Endothelial cell of umbilical vein (primary cell): ENCODE results near the gene LRCH3. TPM values are rescaled to one million over a fixed set of nuclear protein-coding genes. Genes with fewer than 3 reads are reported as not detected.

Experiments
- BruUV-seq: library from RNA; stranded (reverse); fragments of 400-500 nt; replicated peaks from 2 replicates; lab custom pipeline; 2021; lab: Mats Ljungman, UMichigan
- CTCF ChIA-PET: fragments of 300-600, 350-600 bp; sonication (Branson Sonifier 250); formaldehyde crosslinking; loops from one replicate; lab custom pipeline; 2021; ENCODE audit warnings: antibody characterized with exemption, inconsistent platforms; lab: Charles Lee
- POLR2A ChIA-PET: fragments of 300-600, 350-600 bp; sonication (Branson Sonifier 250); formaldehyde crosslinking; loops from one replicate; lab custom pipeline; 2021; ENCODE audit warnings: antibody characterized with exemption, inconsistent platforms; lab: Charles Lee
- DNase-seq: peaks from one replicate; pipeline ENCODE4 v3.0.0-alpha.2; 2011; ENCODE audit warnings: low read depth, low spot score
- FAIRE-seq: peaks from 2 replicates; lab custom pipeline; 2011; peaks lifted over from hg19 to GRCh38; lab: Jason Lieb, UNC
- H2AFZ ChIP-seq: 2 replicates; pipeline ENCODE4 v1.6.0; 2012; ENCODE audit warnings: low read depth, low read length, control low read depth, inconsistent platforms
- H3K27ac ChIP-seq: 2 replicates; pipeline ENCODE4 v1.5.1; 2011; ENCODE audit warnings: low read depth, mild to moderate bottlenecking, control low read depth, low read length, moderate library complexity; ENCODE audit not compliant: insufficient read depth
- H3K27me3 ChIP-seq, 2 experiments: 2 replicates each; pipeline versions ENCODE4 v1.6.0 to v1.6.1; 2011; ENCODE audit warnings: low read length in 2 of 2, mixed read lengths in 1 of 2; ENCODE audit not compliant: control insufficient read depth in 2 of 2, insufficient read depth in 2 of 2
- H3K36me3 ChIP-seq, 2 experiments: 2 replicates in 1 of 2; 3 replicates in 1 of 2; pipeline ENCODE4 v1.5.1; 2011; ENCODE audit warnings: low read length in 2 of 2, mild to moderate bottlenecking in 1 of 2, moderate library complexity in 1 of 2; ENCODE audit not compliant: control insufficient read depth in 2 of 2, insufficient read depth in 2 of 2; ENCODE audit errors: extremely low read depth in 1 of 2
- H3K4me1 ChIP-seq: 3 replicates; pipeline ENCODE4 v1.5.1; 2011; ENCODE audit warnings: mild to moderate bottlenecking, low read length; ENCODE audit not compliant: control insufficient read depth, insufficient read depth; ENCODE audit errors: extremely low read depth
- H3K4me2 ChIP-seq: 2 replicates; pipeline ENCODE4 v1.6.1; 2011; ENCODE audit warnings: low read length, control low read depth, mixed read lengths; ENCODE audit not compliant: insufficient read depth
- H3K4me3 ChIP-seq, 3 experiments: fragments of 200-600 bp in 1 of 3; sonication (generic), shearing (Covaris generic) in 1 of 3; replicated peaks in 1 of 3; 2 replicates each; pipeline ENCODE4 v1.5.1; 2011 to 2016; ENCODE audit warnings: control low read depth in 3 of 3, low read length in 3 of 3, mild to moderate bottlenecking in 2 of 3, inconsistent platforms in 1 of 3, low read depth in 1 of 3, moderate library complexity in 1 of 3; ENCODE audit not compliant: insufficient read depth in 1 of 3
- H3K79me2 ChIP-seq: 2 replicates; pipeline ENCODE4 v1.6.0; 2012; ENCODE audit warnings: low read length, inconsistent platforms; ENCODE audit not compliant: control insufficient read depth, insufficient read depth
- H3K9ac ChIP-seq: replicated peaks from 2 replicates; pipeline ENCODE3; 2011; ENCODE audit warnings: low read length, control low read depth; ENCODE audit not compliant: insufficient read depth; ENCODE audit errors: extremely low read depth
- H3K9me1 ChIP-seq: replicated peaks from 3 replicates; pipeline ENCODE4 v1.6.0; 2011; ENCODE audit warnings: mild to moderate bottlenecking, low read length; ENCODE audit not compliant: control insufficient read depth, insufficient read depth; ENCODE audit errors: extremely low read depth
- H3K9me3 ChIP-seq: replicated peaks from 2 replicates; pipeline ENCODE4 v1.5.1; 2012; ENCODE audit warnings: low read length, inconsistent platforms; ENCODE audit not compliant: control insufficient read depth, insufficient read depth
- H4K20me1 ChIP-seq: replicated peaks from 2 replicates; pipeline ENCODE3; 2011; ENCODE audit warnings: mild to moderate bottlenecking, low read length; ENCODE audit not compliant: control insufficient read depth, insufficient read depth; ENCODE audit errors: extremely low read depth
- CTCF ChIP-seq, 2 donors: IDR thresholded peaks; 1 replicate in 1 of 2; 2 replicates in 1 of 2; pipeline ENCODE4 v1.5.1; 2011; ENCODE audit warnings: low read length in 2 of 2, mild to moderate bottlenecking in 2 of 2, moderate library complexity in 2 of 2, control low read depth in 1 of 2, inconsistent platforms in 1 of 2, low read depth in 1 of 2; ENCODE audit not compliant: insufficient read depth in 1 of 2; ENCODE audit errors: extremely low read depth in 1 of 2
- GATA2 ChIP-seq: IDR thresholded peaks from 2 replicates; pipeline ENCODE4 v1.7.0; 2011; ENCODE audit warnings: low read depth, mild to moderate bottlenecking, moderate library complexity, mixed read lengths, low read length; ENCODE audit not compliant: insufficient read length, insufficient read depth
- MYC ChIP-seq: IDR thresholded peaks from one replicate; pipeline ENCODE4 v1.6.1; 2011; ENCODE audit warnings: mild to moderate bottlenecking, low read depth, low read length
- POLR2A ChIP-seq: IDR thresholded peaks from 2 replicates; pipeline ENCODE4 v1.6.1; 2012; ENCODE audit warnings: low read depth, mild to moderate bottlenecking, control low read depth, low read length
- POLR2AphosphoS5 ChIP-seq: IDR thresholded peaks from 2 replicates; pipeline ENCODE4 v1.6.1; 2012; ENCODE audit warnings: low read depth, mild to moderate bottlenecking, control low read depth, low read length, moderate library complexity; ENCODE audit not compliant: insufficient read depth
- dilution Hi-C: fragments of 300-500 bp; cut with MboI; formaldehyde crosslinking; loops from one replicate; pipeline ENCODE4 v1.15.0; 2019; ENCODE audit warnings: low sequenced_read_pairs; ENCODE audit not compliant: extremely low pct_ligation_motif_present
- intact Hi-C: fragments of 100-400 bp; cut with micrococcal nuclease; formaldehyde crosslinking; loops from one replicate; pipeline ENCODE4 v1.10.0; 2022
- polyA plus RNA-seq, 4 experiments: library from polyadenylated mRNA; depleted of rRNA in 3 of 4; stranded (reverse) in 3 of 4; unstranded in 1 of 4; fragments of >200 nt; gene quantifications; 2 replicates each; pipeline versions ENCODE4 v1.2.1 to v1.2.3, GENCODE V29; 2011 to 2012; ENCODE audit warnings: missing spikeins in 1 of 4
- total RNA-seq: library from RNA; stranded (reverse); gene quantifications from 2 replicates; pipeline ENCODE4 v1.2.3, GENCODE V29; 2021

Gene LRCH3
- total and polyA plus RNA-seq, 2 donors (not counting 3 experiments of a cell fraction or from before 2014, with no cell fraction given), result 43.9 to 60.3 TPM

- Histone ChIP-seq H3K27me3 (no peaks in the 10 kb centered on the region), H3K4me3 (no peak overlapping the region), H3K79me2 (no peaks in the 10 kb centered on the region), H2AFZ (no peak overlapping the region), H3K4me2 (no peak overlapping the region), H3K9me1 (no peaks in the 10 kb centered on the region), H3K36me3 (peaks cover 7 to 12% of the 10 kb centered on the region in 2 experiments), H3K9me3 (no peaks in the 10 kb centered on the region), H3K4me1 (no peaks in the 10 kb centered on the region), H3K9ac (no peak overlapping the region), H3K27ac (no peak overlapping the region), H4K20me1 (no peaks in the 10 kb centered on the region)
- DNase-seq (no peak), FAIRE-seq (no peak)
- ChIA-PET POLR2A (no interaction called here), CTCF (no interaction called here)
- dilution Hi-C loops, result no loop called here
- TF ChIP-seq CTCF (IDR thresholded peaks at IDR 0.05; ENCODE audit: extremely low read depth in 1 of 2, insufficient read depth in 1 of 2, low read depth in 1 of 2, low read length in 2 of 2), result no peak
- no peak for TF ChIP-seq MYC
- TF ChIP-seq GATA2, result no peak
- intact Hi-C loops, result no loop called here
- no TSS peak for BruUV-seq
Measured at GRCh38 chr3:197881970-197882338, 90.9 kb downstream of the LRCH3 start.

DNA sequence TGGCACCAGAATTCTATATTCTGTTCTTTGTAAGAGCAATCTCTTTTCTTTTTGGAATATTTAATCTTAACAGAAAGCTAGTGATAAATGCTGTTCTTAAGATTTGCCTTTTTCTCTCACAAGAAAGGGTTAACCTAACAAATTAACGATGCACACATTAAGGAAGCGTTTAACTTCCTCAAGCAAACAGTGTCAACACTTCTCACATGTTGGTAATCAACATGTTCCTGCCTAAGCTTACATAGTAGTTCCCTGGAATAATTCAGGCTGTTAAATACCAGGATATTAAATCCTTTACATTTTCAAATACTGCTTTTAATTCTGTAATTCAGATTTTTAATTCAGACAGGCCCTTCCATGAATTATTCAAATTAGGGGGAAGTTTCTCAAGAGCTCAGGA lies 91.5 kb downstream of the LRCH3 start:
- H3K36me3 ChIP-seq, result peaks cover 7 to 12% of the 10 kb centered on the region in 2 experiments
- FAIRE-seq (no peak), DNase-seq (no peak)
- H3K27ac ChIP-seq, result no peak overlapping the region
- H3K9ac ChIP-seq, result no peak overlapping the region
- H2AFZ ChIP-seq, result no peak overlapping the region
- CTCF ChIA-PET, result no interaction called here
- H4K20me1 ChIP-seq, result no peaks in the 10 kb centered on the region
- no peaks in the 10 kb centered on the region for H3K9me1 ChIP-seq
- no peak overlapping the region for H3K4me3 ChIP-seq
- no TSS peak for BruUV-seq
- intact Hi-C loops (no loop called here), dilution Hi-C loops (no loop called here)
- H3K4me2 ChIP-seq, result no peak overlapping the region
- H3K9me3 ChIP-seq, result no peaks in the 10 kb centered on the region
- H3K79me2 ChIP-seq, result no peaks in the 10 kb centered on the region
- H3K4me1 ChIP-seq, result no peaks in the 10 kb centered on the region
- POLR2A ChIA-PET, result no interaction called here
- no peaks in the 10 kb centered on the region for H3K27me3 ChIP-seq
- TF ChIP-seq POLR2AphosphoS5, result no peak
- TF ChIP-seq GATA2, result no peak
- TF ChIP-seq POLR2A, result no peak
